CD4-positive, alpha-beta memory T cell (primary cell): ENCODE data around the gene BCAR3. TPM values are rescaled to one million over a fixed set of nuclear protein-coding genes. Genes with fewer than 3 reads are reported as not detected.

Source experiments
- CTCF ChIA-PET: fragments of 350-600 bp; sonication (Branson Sonifier 250); formaldehyde crosslinking; loops from one replicate; lab custom pipeline; 2021; ENCODE audit warnings: inconsistent platforms; ENCODE audit not compliant: partially characterized antibody; lab: Charles Lee
- POLR2A ChIA-PET: fragments of 350-600 bp; sonication (Branson Sonifier 250); formaldehyde crosslinking; loops from one replicate; lab custom pipeline; 2021; ENCODE audit not compliant: partially characterized antibody; lab: Charles Lee
- DNase-seq, 5 donors: peaks; one replicate each; pipeline versions ENCODE4 v3.0.0 to v3.0.0-alpha.2; 2020 to 2022; ENCODE audit warnings: mixed read lengths in 1 of 5
- H3K27ac ChIP-seq: one replicate; pipeline ENCODE4 v1.7.0; 2013; ENCODE audit warnings: low read depth, low read length
- H3K27me3 ChIP-seq: 2 replicates; pipeline ENCODE4 v1.7.0; 2013; ENCODE audit warnings: mild to moderate bottlenecking, low read length, moderate library complexity; ENCODE audit not compliant: insufficient read depth
- H3K36me3 ChIP-seq: 2 replicates; pipeline ENCODE4 v1.7.0; 2013; ENCODE audit warnings: mild to moderate bottlenecking, low read length, moderate library complexity; ENCODE audit not compliant: insufficient read depth
- H3K4me1 ChIP-seq: 2 replicates; pipeline ENCODE4 v1.7.0; 2013; ENCODE audit warnings: mild to moderate bottlenecking, low read length, moderate library complexity; ENCODE audit not compliant: insufficient read depth
- H3K4me3 ChIP-seq, 2 donors: one replicate each; pipeline ENCODE4 v1.7.0; 2013; ENCODE audit warnings: low read length in 2 of 2, mild to moderate bottlenecking in 1 of 2
- H3K9me3 ChIP-seq, 2 donors: one replicate each; pipeline ENCODE4 v1.7.0; 2013; ENCODE audit warnings: low read length in 2 of 2, control low read depth in 1 of 2; ENCODE audit not compliant: control insufficient read depth in 1 of 2
- H3K27ac Mint-ChIP-seq, 7 donors: one replicate each; pipeline ENCODE4 v1.8.0; 2020 to 2021; ENCODE audit warnings: mixed read lengths in 7 of 7, mild to moderate bottlenecking in 6 of 7, inconsistent platforms in 3 of 7, moderate library complexity in 3 of 7
- H3K27me3 Mint-ChIP-seq, 2 donors: one replicate each; pipeline ENCODE4 v1.8.0; 2020 to 2021; ENCODE audit warnings: mixed read lengths in 2 of 2
- H3K36me3 Mint-ChIP-seq, 2 donors: one replicate each; pipeline ENCODE4 v1.8.0; 2020 to 2021; ENCODE audit warnings: mixed read lengths in 2 of 2, inconsistent platforms in 1 of 2, mild to moderate bottlenecking in 1 of 2
- H3K4me1 Mint-ChIP-seq, 4 donors: one replicate each; pipeline ENCODE4 v1.8.0; 2020 to 2021; ENCODE audit warnings: mixed read lengths in 4 of 4, mild to moderate bottlenecking in 1 of 4
- H3K4me3 Mint-ChIP-seq, 8 donors: one replicate each; pipeline ENCODE4 v1.8.0; 2020 to 2021; ENCODE audit warnings: mixed read lengths in 8 of 8, mild to moderate bottlenecking in 7 of 8, moderate library complexity in 6 of 8, inconsistent platforms in 3 of 8
- H3K9me3 Mint-ChIP-seq, 8 donors: one replicate each; pipeline ENCODE4 v1.8.0; 2020 to 2021; ENCODE audit warnings: mixed read lengths in 8 of 8, mild to moderate bottlenecking in 5 of 8, inconsistent platforms in 3 of 8, moderate library complexity in 1 of 8
- intact Hi-C: fragments of 100-400 bp; cut with micrococcal nuclease; formaldehyde crosslinking; loops from one replicate; pipeline ENCODE4 v1.15.1; 2023
- polyA plus RNA-seq, 2 donors: library from polyadenylated mRNA; unstranded; fragments of 300-500 nt; fragmentation: Illumina TruSeq; gene quantifications; one replicate each; pipeline ENCODE4 v1.2.3, GENCODE V29; 2021
- total RNA-seq, 2 experiments: library from RNA; stranded (reverse); gene quantifications; one replicate each; pipeline ENCODE4 v1.2.3, GENCODE V29; 2021

BCAR3 gene
- total and polyA plus RNA-seq, 4 experiments from 2014 or later = 0.39 to 1.2 (median 0.76) TPM

- ChIA-PET POLR2A (no interaction called here), CTCF (no interaction called here)
- no peak overlapping the region for H3K27ac ChIP-seq
- H3K4me3 ChIP-seq = no peak overlapping the region
- Mint-ChIP-seq H3K4me1 (no peaks in the 10 kb centered on the region), H3K36me3 (no peaks in the 10 kb centered on the region), H3K4me3 (no peak overlapping the region), H3K27ac (no peak overlapping the region), H3K9me3 (no peaks in the 10 kb centered on the region), H3K27me3 (no peaks in the 10 kb centered on the region)
- intact Hi-C loops = no loop called here
- no peak for DNase-seq
- no peaks in the 10 kb centered on the region for H3K4me1 ChIP-seq
- no peaks in the 10 kb centered on the region for H3K27me3 ChIP-seq
- no peaks in the 10 kb centered on the region for H3K9me3 ChIP-seq
- H3K36me3 ChIP-seq = no peaks in the 10 kb centered on the region
These were observed 99.5 kb downstream of the BCAR3 start for GRCh38 chr1:93581917-93582850.

DNA sequence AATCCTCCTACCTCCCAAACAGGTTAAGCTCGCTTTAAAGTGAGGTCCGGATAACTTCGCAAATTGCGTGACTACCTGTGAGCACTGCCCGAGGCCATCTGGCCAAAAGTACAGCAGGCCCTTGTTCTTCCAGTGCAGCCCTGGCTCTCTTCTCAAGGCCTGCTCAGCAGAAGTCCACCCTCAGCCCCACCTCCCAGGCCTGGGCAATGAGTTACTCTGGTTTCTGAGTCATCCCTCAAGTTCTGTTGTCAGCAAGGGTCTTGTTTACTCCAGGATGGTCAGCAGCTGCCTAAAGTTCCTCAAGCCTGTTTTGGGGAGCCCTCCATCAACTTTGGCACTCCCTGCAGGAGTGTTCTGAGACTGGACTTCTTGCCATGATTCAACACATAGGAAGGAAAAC lies 101.7 kb downstream of the BCAR3 start:
- no peaks in the 10 kb centered on the region for H3K36me3 ChIP-seq
- no peaks in the 10 kb centered on the region for H3K4me1 Mint-ChIP-seq
- no peaks in the 10 kb centered on the region for H3K27me3 ChIP-seq
- no peaks in the 10 kb centered on the region for H3K27me3 Mint-ChIP-seq
- H3K27ac Mint-ChIP-seq = no peak overlapping the region
- ChIA-PET CTCF (no interaction called here), POLR2A (no interaction called here)
- no peaks in the 10 kb centered on the region for H3K9me3 ChIP-seq
- no peaks in the 10 kb centered on the region for H3K9me3 Mint-ChIP-seq
- H3K27ac ChIP-seq = no peak overlapping the region
- H3K36me3 Mint-ChIP-seq = no peaks in the 10 kb centered on the region
- intact Hi-C loops = no loop called here
- H3K4me3 ChIP-seq = no peak overlapping the region
- H3K4me1 ChIP-seq = no peaks in the 10 kb centered on the region
- no peak for DNase-seq
- H3K4me3 Mint-ChIP-seq = no peak overlapping the region

DNA sequence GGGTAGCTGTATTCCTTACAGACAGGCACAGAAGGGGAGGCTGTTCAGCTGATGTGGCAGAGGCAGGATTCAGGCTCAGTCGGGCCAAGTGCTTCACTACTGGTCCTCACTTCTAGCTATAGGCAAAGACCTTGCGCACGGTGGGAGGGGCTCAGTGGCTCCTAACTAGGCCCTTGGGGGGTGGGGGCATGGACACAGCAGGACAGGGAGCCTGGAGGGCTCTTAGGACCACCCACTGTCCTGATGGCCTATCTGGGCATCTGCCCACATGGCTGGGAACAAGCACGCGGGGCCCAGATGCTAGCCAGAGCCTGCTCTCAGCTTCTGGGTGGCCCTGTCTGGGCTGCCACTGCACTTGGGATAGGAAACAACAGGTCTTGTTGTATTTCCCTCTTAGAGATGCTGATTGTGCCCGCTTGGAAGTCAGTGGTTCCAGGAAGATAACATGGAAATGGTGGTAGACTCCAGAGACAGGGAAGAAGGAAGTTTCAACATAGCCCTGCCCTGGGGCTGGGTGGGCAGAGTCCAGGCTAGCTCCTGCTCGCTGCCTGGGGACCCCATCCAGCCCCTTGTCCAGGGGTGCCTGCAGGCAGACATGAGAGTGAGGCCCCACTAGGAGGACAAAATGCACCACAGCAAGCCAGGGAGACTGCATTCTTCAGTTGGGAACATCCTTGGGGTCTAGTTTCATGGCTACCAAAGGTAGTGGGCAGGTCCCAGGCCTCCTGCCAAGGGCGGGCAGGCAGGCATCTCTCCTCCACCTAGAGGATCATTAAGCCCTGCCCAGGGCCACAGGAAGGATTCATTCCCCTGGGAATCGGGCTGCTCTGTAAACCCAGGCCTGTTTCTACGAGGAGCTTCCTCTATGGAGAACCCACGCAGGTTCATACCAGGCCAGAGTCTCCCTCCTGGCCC lies 102.5 kb downstream of the BCAR3 start:
- no peak for DNase-seq
- H3K9me3 Mint-ChIP-seq = no peaks in the 10 kb centered on the region
- H3K27me3 Mint-ChIP-seq = no peaks in the 10 kb centered on the region
- H3K36me3 ChIP-seq = no peaks in the 10 kb centered on the region
- H3K27me3 ChIP-seq = no peaks in the 10 kb centered on the region
- no peak overlapping the region for H3K27ac Mint-ChIP-seq
- H3K4me3 Mint-ChIP-seq = no peak overlapping the region
- H3K9me3 ChIP-seq = no peaks in the 10 kb centered on the region
- ChIA-PET POLR2A (no interaction called here), CTCF (interaction anchor here (1.0 kb wide), 1 partner anchor 275 kb away, joined by 3 read pairs; no protein-coding TSS in a partner anchor)
- no peak overlapping the region for H3K4me3 ChIP-seq
- no peak overlapping the region for H3K27ac ChIP-seq
- H3K36me3 Mint-ChIP-seq = no peaks in the 10 kb centered on the region
- intact Hi-C loops = no loop called here
- H3K4me1 ChIP-seq = no peaks in the 10 kb centered on the region
- no peaks in the 10 kb centered on the region for H3K4me1 Mint-ChIP-seq

DNA sequence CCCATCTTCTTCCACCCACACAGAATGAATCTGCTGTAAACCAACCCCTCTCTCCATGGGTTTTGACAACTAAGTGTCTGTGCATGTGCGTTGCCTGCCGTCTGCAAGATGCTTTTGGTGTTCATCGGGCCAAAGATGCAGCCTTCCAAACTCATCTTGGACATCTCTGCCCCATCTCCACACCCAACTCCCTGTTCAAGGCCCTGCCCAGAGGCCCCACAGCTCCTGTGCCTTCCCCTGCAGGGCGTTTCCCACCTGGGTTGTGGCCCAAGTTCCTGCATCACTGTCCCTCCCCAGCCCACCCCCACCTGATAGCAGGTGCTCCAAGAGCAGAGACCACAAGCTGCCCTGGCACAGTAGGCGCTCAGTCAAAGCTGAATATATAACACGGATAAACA lies 103.2 kb downstream of the BCAR3 start:
- Histone ChIP-seq H3K27ac (no peak overlapping the region), H3K36me3 (no peaks in the 10 kb centered on the region), H3K27me3 (no peaks in the 10 kb centered on the region), H3K9me3 (no peaks in the 10 kb centered on the region), H3K4me1 (no peaks in the 10 kb centered on the region), H3K4me3 (no peak overlapping the region)
- Mint-ChIP-seq H3K36me3 (no peaks in the 10 kb centered on the region), H3K27ac (no peak overlapping the region), H3K4me3 (no peak overlapping the region), H3K27me3 (no peaks in the 10 kb centered on the region), H3K4me1 (no peaks in the 10 kb centered on the region), H3K9me3 (no peaks in the 10 kb centered on the region)
- no peak for DNase-seq
- POLR2A ChIA-PET = no interaction called here
- CTCF ChIA-PET = interaction anchor here (1.0 kb wide), 1 partner anchor 274 kb away, joined by 3 read pairs; no protein-coding TSS in a partner anchor
- intact Hi-C loops = no loop called here

DNA sequence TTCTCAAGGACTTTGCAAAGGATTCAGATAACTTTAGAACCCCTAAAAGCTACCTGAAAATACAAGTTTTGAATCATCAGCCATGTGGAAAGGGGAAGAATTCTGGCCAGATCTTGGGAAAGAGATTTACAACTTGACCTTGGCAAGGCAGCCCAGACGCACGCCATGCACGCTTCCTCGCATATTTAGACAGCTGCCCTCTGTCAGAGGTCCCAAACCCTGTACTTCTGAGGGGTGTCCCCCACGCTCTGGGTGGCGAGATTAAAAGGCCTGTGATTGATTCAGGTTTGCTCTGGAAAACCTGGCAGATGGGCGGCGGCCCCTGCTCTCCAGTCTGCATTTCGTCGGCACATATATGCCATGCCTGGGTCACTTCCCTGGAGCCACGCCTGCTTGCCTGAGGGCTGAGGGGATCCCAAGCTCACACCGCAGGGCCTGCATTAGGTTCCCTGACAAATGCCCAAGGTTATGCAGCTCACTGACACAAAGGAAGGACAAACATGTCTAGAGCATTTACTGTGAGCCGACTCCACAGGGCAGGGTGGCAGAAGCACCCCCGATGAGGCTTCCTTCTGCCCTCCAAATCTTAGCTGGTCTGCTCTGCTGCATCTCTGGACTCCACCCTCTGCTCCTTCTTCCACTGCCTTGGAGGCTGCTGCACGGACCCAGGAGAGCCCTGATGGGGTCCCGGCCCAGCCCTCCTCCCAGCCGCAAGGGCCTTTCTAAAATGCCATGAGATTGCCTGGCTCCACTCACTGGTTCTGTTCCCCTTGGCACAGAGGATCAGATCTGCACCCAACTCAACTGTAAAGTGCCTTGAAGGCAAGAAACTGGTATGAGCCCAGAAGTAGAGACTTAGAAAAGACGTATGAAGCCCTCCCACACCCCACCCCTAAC lies 103.9 kb downstream of the BCAR3 start:
- no peak for DNase-seq
- Histone ChIP-seq H3K9me3 (no peaks in the 10 kb centered on the region), H3K27me3 (no peaks in the 10 kb centered on the region), H3K4me3 (no peak overlapping the region), H3K4me1 (no peaks in the 10 kb centered on the region), H3K27ac (no peak overlapping the region), H3K36me3 (no peaks in the 10 kb centered on the region)
- ChIA-PET POLR2A (no interaction called here), CTCF (no interaction called here)
- Mint-ChIP-seq H3K9me3 (no peaks in the 10 kb centered on the region), H3K4me1 (no peaks in the 10 kb centered on the region), H3K27me3 (no peaks in the 10 kb centered on the region), H3K36me3 (no peaks in the 10 kb centered on the region), H3K27ac (no peak overlapping the region), H3K4me3 (no peak overlapping the region)
- intact Hi-C loops = no loop called here

DNA sequence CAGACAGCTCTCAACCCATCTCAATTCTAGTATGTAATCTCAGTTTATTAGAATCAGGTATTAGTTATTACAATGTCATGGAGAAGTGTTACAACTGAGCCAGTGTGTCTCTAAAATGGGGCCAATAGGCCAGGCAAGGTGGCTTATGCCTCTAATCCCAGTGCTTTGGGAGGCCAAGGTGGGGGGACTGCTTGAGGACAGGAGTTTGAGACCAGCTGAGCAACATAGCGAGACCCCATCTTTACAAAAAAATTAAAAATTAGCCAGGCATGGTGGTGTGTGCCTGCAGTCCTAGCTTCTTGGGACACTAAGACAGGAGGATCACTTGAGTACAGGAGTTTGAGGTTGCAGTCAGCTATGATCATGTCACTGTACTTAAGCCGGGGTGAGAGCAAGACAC lies 104.9 kb downstream of the BCAR3 start:
- DNase-seq = no peak
- intact Hi-C loops = no loop called here
- no peaks in the 10 kb centered on the region for H3K4me1 Mint-ChIP-seq
- ChIA-PET CTCF (no interaction called here), POLR2A (no interaction called here)
- no peaks in the 10 kb centered on the region for H3K4me1 ChIP-seq
- H3K27ac Mint-ChIP-seq = no peak overlapping the region
- H3K36me3 ChIP-seq = no peaks in the 10 kb centered on the region
- H3K36me3 Mint-ChIP-seq = no peaks in the 10 kb centered on the region
- H3K27me3 Mint-ChIP-seq = no peaks in the 10 kb centered on the region
- no peaks in the 10 kb centered on the region for H3K9me3 ChIP-seq
- no peak overlapping the region for H3K27ac ChIP-seq
- H3K4me3 ChIP-seq = no peak overlapping the region
- H3K4me3 Mint-ChIP-seq = no peak overlapping the region
- no peaks in the 10 kb centered on the region for H3K27me3 ChIP-seq
- H3K9me3 Mint-ChIP-seq = no peaks in the 10 kb centered on the region
